ENCODE measurements around the gene MFAP4. TPM values are rescaled to one million over a fixed set of nuclear protein-coding genes. Genes with fewer than 3 reads are reported as not detected.

MFAP4 gene
- total RNA-seq, 4 donors from 2014 or later = 127 to 315 (median 226) TPM

DNA sequence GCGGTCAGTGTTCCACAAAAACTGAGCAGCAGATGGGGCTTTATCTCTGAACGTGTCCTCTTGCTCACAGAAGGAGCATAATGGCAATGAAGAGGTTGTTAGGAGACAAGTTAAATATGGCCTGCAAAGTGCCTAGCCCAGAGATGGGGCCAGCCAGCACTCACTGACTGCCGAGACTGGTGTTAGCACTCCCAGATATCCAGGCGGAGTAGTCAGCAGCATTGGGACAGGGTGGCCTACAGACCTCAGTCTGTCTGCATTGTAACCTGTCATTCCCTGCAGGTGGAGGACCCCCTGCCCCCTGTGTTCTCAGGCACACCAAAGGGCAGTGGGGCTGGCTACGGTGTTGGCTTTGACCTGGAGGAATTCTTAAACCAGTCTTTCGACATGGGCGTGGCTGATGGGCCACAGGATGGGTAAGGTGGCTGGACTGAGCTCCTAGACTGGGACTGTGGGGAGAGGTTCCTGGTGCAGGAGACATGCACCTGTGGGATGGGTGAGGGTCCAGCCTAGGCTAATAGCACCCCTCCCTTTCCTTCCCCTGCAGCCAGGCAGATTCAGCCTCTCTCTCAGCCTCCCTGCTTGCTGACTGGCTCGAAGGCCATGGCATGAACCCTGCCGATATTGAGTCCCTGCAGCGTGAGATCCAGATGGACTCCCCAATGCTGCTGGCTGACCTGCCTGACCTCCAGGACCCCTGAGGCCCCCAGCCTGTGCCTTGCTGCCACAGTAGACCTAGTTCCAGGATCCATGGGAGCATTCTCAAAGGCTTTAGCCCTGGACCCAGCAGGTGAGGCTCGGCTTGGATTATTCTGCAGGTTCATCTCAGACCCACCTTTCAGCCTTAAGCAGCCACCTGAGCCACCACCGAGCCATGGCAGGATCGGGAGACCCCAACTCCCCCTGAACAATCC is 4.2 kb downstream of the MFAP4 start:
- Histone ChIP-seq H3K27me3 (no peaks in the 10 kb centered on the region), H3K36me3 (peaks cover 38 to 57% (median 54%) of the 10 kb centered on the region in 4 donors), H3K27ac (replicated peaks in 1 of 4) (peak overlapping the region; percentile 94 to 98 (median 96)), H3K4me3 (no peak overlapping the region), H3K4me1 (peaks cover 55 to 92% (median 92%) of the 10 kb centered on the region in 4 donors), H3K9me3 (no peaks in the 10 kb centered on the region)
- TF ChIP-seq POLR2A (IDR thresholded peaks at IDR 0.05; ENCODE audit: low read depth) (no peak), CTCF (IDR thresholded peaks at IDR 0.05) (no peak), POLR2AphosphoS5 (IDR thresholded peaks at IDR 0.05) (no peak), EP300 (IDR thresholded peaks at IDR 0.05) (no peak)
- WGBS = 77% methylated on average over 7 of the region's 13 CpGs
- intact Hi-C loops (cut with DNase I) = no loop called here
- DNase-seq (ENCODE audit: extremely low spot score) = no peak

DNA sequence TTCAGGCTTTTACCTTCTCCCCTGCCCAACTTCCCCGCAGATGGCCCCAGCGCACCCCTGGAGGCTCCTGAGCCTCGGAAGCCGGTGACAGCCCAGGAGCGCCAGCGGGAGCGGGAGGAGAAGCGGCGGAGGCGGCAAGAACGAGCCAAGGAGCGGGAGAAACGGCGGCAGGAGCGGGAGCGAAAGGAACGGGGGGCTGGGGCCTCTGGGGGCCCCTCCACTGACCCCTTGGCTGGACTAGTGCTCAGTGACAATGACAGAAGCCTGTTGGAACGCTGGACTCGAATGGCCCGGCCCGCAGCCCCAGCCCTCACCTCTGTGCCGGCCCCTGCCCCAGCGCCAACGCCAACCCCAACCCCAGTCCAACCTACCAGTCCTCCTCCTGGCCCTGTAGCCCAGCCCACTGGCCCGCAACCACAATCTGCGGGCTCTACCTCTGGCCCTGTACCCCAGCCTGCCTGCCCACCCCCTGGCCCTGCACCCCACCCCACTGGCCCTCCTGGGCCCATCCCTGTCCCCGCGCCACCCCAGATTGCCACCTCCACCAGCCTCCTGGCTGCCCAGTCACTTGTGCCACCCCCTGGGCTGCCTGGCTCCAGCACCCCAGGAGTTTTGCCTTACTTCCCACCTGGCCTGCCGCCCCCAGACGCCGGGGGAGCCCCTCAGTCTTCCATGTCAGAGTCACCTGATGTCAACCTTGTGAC is 5.1 kb downstream of the MFAP4 start:
- no peak for DNase-seq (ENCODE audit: extremely low spot score)
- 91% methylated on average over 31 of the region's 31 CpGs for WGBS
- H3K9me3 ChIP-seq = no peaks in the 10 kb centered on the region
- peaks cover 38 to 57% (median 54%) of the 10 kb centered on the region in 4 donors for H3K36me3 ChIP-seq
- H3K4me3 ChIP-seq = no peak overlapping the region
- peak overlapping the region; percentile 65 to 98 (median 96) for H3K27ac ChIP-seq (replicated peaks in 1 of 4)
- no peaks in the 10 kb centered on the region for H3K27me3 ChIP-seq
- intact Hi-C loops (cut with DNase I) = no loop called here
- TF ChIP-seq EP300 (IDR thresholded peaks at IDR 0.05) = no peak
- TF ChIP-seq CTCF (IDR thresholded peaks at IDR 0.05) = no peak
- no peak for TF ChIP-seq POLR2AphosphoS5 (IDR thresholded peaks at IDR 0.05)
- no peak for TF ChIP-seq POLR2A (IDR thresholded peaks at IDR 0.05; ENCODE audit: low read depth)
- H3K4me1 ChIP-seq = peaks cover 50 to 88% (median 87%) of the 10 kb centered on the region in 4 donors

GRCh38 chr17:19381361-19381740 is 5.6 kb downstream of the MFAP4 start:
- Histone ChIP-seq H3K27ac (replicated peaks in 1 of 4) (peak overlapping the region in 3 of 4 donors; percentile 95 to 98 (median 97)), H3K27me3 (no peaks in the 10 kb centered on the region), H3K36me3 (peaks cover 38 to 57% (median 54%) of the 10 kb centered on the region in 4 donors), H3K4me1 (peaks cover 49 to 87% (median 86%) of the 10 kb centered on the region in 4 donors), H3K9me3 (no peaks in the 10 kb centered on the region), H3K4me3 (no peak overlapping the region)
- intact Hi-C loops (cut with DNase I) = no loop called here
- WGBS = 96% methylated on average over 6 of the region's 7 CpGs
- TF ChIP-seq POLR2AphosphoS5 (IDR thresholded peaks at IDR 0.05) = no peak
- no peak for TF ChIP-seq EP300 (IDR thresholded peaks at IDR 0.05)
- TF ChIP-seq POLR2A (IDR thresholded peaks at IDR 0.05; ENCODE audit: low read depth) = no peak
- TF ChIP-seq CTCF (IDR thresholded peaks at IDR 0.05) = no peak
- DNase-seq (ENCODE audit: extremely low spot score) = no peak

- Histone ChIP-seq H3K36me3 (peaks cover 38 to 57% (median 54%) of the 10 kb centered on the region in 4 donors), H3K4me3 (no peak overlapping the region), H3K4me1 (peaks cover 43 to 85% (median 80%) of the 10 kb centered on the region in 4 donors), H3K27ac (replicated peaks in 1 of 4) (peak overlapping the region in 3 of 4 donors; percentile 95 to 98 (median 97)), H3K9me3 (no peaks in the 10 kb centered on the region), H3K27me3 (no peaks in the 10 kb centered on the region)
- TF ChIP-seq CTCF (IDR thresholded peaks at IDR 0.05) (no peak), POLR2AphosphoS5 (IDR thresholded peaks at IDR 0.05) (no peak), POLR2A (IDR thresholded peaks at IDR 0.05; ENCODE audit: low read depth) (no peak), EP300 (IDR thresholded peaks at IDR 0.05) (no peak)
- intact Hi-C loops (cut with DNase I) = no loop called here
- 88% methylated on average over 18 of the region's 29 CpGs for WGBS
- no peak for DNase-seq (ENCODE audit: extremely low spot score)
Measured at GRCh38 chr17:19380481-19381301, 6.3 kb downstream of the MFAP4 start.

Measured in esophagus muscularis mucosa (tissue), 4 donors.